Esophagus muscularis mucosa (tissue), 4 donors: ENCODE results near the gene TESMIN. TPM values are rescaled to one million over a fixed set of nuclear protein-coding genes. Genes with fewer than 3 reads are reported as not detected.

Experiments used
- DNase-seq: peaks from one replicate; pipeline ENCODE4 v3.0.0-alpha.2; 2017; ENCODE audit errors: extremely low spot score
- H3K27ac ChIP-seq, 4 donors: fragments of 200-600 bp; sonication (generic); replicated peaks in 1 of 4; 1 replicate in 3 of 4; 2 replicates in 1 of 4; pipeline ENCODE4 v1.5.1; 2016 to 2019; ENCODE audit warnings: mild to moderate bottlenecking in 1 of 4
- H3K27me3 ChIP-seq, 4 donors: fragments of 200-600 bp; sonication (generic); one replicate each; pipeline versions ENCODE4 v1.5.1 to v1.6.0; 2016 to 2019
- H3K36me3 ChIP-seq, 4 donors: fragments of 200-600 bp; sonication (generic); one replicate each; pipeline ENCODE4 v1.5.1; 2016 to 2019
- H3K4me1 ChIP-seq, 4 donors: fragments of 200-600 bp; sonication (generic); one replicate each; pipeline ENCODE4 v1.5.1; 2016 to 2019
- H3K4me3 ChIP-seq, 4 donors: fragments of 200-600 bp; sonication (generic); 1 replicate in 2 of 4; 2 replicates in 2 of 4; pipeline ENCODE4 v1.5.1; 2016 to 2019; ENCODE audit warnings: mild to moderate bottlenecking in 4 of 4, moderate library complexity in 1 of 4
- H3K9me3 ChIP-seq, 4 donors: fragments of 200-600 bp; sonication (generic); 1 replicate in 3 of 4; 2 replicates in 1 of 4; pipeline ENCODE4 v1.5.1; 2016 to 2019
- EP300 ChIP-seq: sonication (generic); formaldehyde crosslinking; IDR thresholded peaks from one replicate; pipeline ENCODE4 v1.6.1; 2017; ENCODE audit warnings: antibody characterized with exemption
- POLR2A ChIP-seq: fragments of 450-650 bp; IDR thresholded peaks from one replicate; pipeline ENCODE4 v1.6.1; 2017; ENCODE audit warnings: antibody characterized with exemption, moderate library complexity, mild to moderate bottlenecking, low read depth
- POLR2AphosphoS5 ChIP-seq, 2 donors: sonication (generic); formaldehyde crosslinking; IDR thresholded peaks; one replicate each; pipeline ENCODE4 v1.6.1; 2017; ENCODE audit warnings: antibody characterized with exemption in 2 of 2
- WGBS: methylation state at CpG from one replicate; pipeline ENCODE4 v1.1.5; 2018; 5-methylcytosine and 5-hydroxymethylcytosine counted together
- intact Hi-C: fragments of 100-400 bp; cut with DNase I; formaldehyde crosslinking; loops from one replicate; pipeline ENCODE4 v1.15.1; 2023
- total RNA-seq, 4 donors: library from RNA; depleted of rRNA; stranded (reverse); fragments of >200 nt; gene quantifications; one replicate each; pipeline versions ENCODE4 v1.1.0 to v1.2.1, GENCODE V29; 2016
- TF ChIP-seq, protein P1 (sequence below), 3 experiments: fragments of 200-600 bp in 2 of 3; fragments of 450-650 bp in 1 of 3; sonication (generic) in 2 of 3; IDR thresholded peaks; one replicate each; pipeline ENCODE4 v1.5.1; 2017 to 2019; ENCODE audit warnings: antibody characterized with exemption in 3 of 3, mild to moderate bottlenecking in 2 of 3, moderate library complexity in 1 of 3

The TESMIN gene
- total RNA-seq, 4 donors from 2014 or later = 0.78 to 2.5 (median 1.4) TPM

GRCh38 chr11:68749229-68750123 lies 1.8 kb downstream of the TESMIN start:
- H3K4me1 ChIP-seq = peaks cover 17 to 28% (median 23%) of the 10 kb centered on the region in 4 donors
- no peak for DNase-seq
- intact Hi-C loops = no loop called here
- H3K4me3 ChIP-seq = no peak overlapping the region
- peaks cover 0 to 9% (median 6%) of the 10 kb centered on the region in 4 donors for H3K36me3 ChIP-seq
- 81% methylated on average over 13 of the region's 20 CpGs for WGBS
- TF ChIP-seq POLR2AphosphoS5 (IDR thresholded peaks at IDR 0.05) = peak in 1 of 2 donors; percentile 21
- TF ChIP-seq, protein P1, sequence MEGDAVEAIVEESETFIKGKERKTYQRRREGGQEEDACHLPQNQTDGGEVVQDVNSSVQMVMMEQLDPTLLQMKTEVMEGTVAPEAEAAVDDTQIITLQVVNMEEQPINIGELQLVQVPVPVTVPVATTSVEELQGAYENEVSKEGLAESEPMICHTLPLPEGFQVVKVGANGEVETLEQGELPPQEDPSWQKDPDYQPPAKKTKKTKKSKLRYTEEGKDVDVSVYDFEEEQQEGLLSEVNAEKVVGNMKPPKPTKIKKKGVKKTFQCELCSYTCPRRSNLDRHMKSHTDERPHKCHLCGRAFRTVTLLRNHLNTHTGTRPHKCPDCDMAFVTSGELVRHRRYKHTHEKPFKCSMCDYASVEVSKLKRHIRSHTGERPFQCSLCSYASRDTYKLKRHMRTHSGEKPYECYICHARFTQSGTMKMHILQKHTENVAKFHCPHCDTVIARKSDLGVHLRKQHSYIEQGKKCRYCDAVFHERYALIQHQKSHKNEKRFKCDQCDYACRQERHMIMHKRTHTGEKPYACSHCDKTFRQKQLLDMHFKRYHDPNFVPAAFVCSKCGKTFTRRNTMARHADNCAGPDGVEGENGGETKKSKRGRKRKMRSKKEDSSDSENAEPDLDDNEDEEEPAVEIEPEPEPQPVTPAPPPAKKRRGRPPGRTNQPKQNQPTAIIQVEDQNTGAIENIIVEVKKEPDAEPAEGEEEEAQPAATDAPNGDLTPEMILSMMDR (IDR thresholded peaks at IDR 0.05) = no peak
- no peaks in the 10 kb centered on the region for H3K27me3 ChIP-seq
- H3K27ac ChIP-seq = peak overlapping the region in 1 of 4 donors; percentile 12
- H3K9me3 ChIP-seq = no peaks in the 10 kb centered on the region

DNA sequence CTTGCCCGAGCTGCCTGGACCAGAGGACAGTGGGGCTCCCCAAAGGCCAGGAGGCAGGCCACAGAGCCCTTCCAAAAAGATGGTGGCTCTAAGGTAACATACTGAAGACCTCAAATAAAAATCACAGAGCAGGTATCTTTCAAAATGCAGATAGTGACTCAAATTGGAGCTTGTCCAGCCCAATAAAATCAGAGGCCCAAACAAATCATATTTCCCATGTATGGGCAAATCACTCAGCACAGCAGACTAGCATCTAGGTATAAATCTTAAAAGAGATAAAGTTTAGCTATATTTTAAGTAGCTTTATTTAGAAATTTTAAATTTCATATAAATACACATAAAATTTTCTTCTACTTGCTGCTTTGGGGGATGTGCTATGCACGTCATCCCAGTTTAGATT lies 3.3 kb downstream of the TESMIN start:
- intact Hi-C loops = no loop called here
- no peak for TF ChIP-seq POLR2AphosphoS5 (IDR thresholded peaks at IDR 0.05)
- TF ChIP-seq POLR2A = no peak
- TF ChIP-seq, protein P1 (IDR thresholded peaks at IDR 0.05) = no peak
- TF ChIP-seq EP300 = no peak
- Histone ChIP-seq H3K9me3 (no peaks in the 10 kb centered on the region), H3K36me3 (no peaks in the 10 kb centered on the region), H3K27ac (no peak overlapping the region), H3K4me3 (no peak overlapping the region), H3K27me3 (no peaks in the 10 kb centered on the region), H3K4me1 (peaks cover 17 to 28% (median 23%) of the 10 kb centered on the region in 4 donors)
- WGBS = 73% methylated on average over 2 of the region's 2 CpGs
- no peak for DNase-seq

- WGBS = 89% methylated on average over 3 of the region's 3 CpGs
- intact Hi-C loops = no loop called here
These were observed 7.8 kb downstream of the TESMIN start for GRCh38 chr11:68743539-68743938.

GRCh38 chr11:68741463-68741862 lies 9.9 kb downstream of the TESMIN start:
- no peak for DNase-seq
- H3K9me3 ChIP-seq = no peaks in the 10 kb centered on the region
- intact Hi-C loops = no loop called here
- H3K27ac ChIP-seq = no peak overlapping the region
- TF ChIP-seq EP300 = no peak
- TF ChIP-seq, protein P1 (IDR thresholded peaks at IDR 0.05) = no peak
- no peak for TF ChIP-seq POLR2AphosphoS5 (IDR thresholded peaks at IDR 0.05)
- no peak for TF ChIP-seq POLR2A
- H3K4me1 ChIP-seq = no peaks in the 10 kb centered on the region
- H3K4me3 ChIP-seq = no peak overlapping the region
- no peaks in the 10 kb centered on the region for H3K36me3 ChIP-seq
- 85% methylated on average over 7 of the region's 7 CpGs for WGBS
- no peaks in the 10 kb centered on the region for H3K27me3 ChIP-seq

More at GRCh38 chr11:68743539-68743938, 7.8 kb downstream of the TESMIN start:
- H3K27me3 ChIP-seq = no peaks in the 10 kb centered on the region
- no peak for DNase-seq
- H3K27ac ChIP-seq = no peak overlapping the region
- H3K36me3 ChIP-seq = no peaks in the 10 kb centered on the region
- TF ChIP-seq, protein P1 (IDR thresholded peaks at IDR 0.05) = no peak
- TF ChIP-seq POLR2AphosphoS5 (IDR thresholded peaks at IDR 0.05) = no peak
- no peak for TF ChIP-seq EP300
- TF ChIP-seq POLR2A = no peak
- H3K4me1 ChIP-seq = no peaks in the 10 kb centered on the region
- no peak overlapping the region for H3K4me3 ChIP-seq
- H3K9me3 ChIP-seq = no peaks in the 10 kb centered on the region
